CD4-positive, alpha-beta T cell treated with Interleukin-4 for 4 hours (primary cell): ENCODE measurements around the gene ATG4A.

ENCODE experiments used
- DNase-seq: peaks from one replicate; pipeline ENCODE4 v3.0.0-alpha.2; 2020

ATG4A gene

DNA sequence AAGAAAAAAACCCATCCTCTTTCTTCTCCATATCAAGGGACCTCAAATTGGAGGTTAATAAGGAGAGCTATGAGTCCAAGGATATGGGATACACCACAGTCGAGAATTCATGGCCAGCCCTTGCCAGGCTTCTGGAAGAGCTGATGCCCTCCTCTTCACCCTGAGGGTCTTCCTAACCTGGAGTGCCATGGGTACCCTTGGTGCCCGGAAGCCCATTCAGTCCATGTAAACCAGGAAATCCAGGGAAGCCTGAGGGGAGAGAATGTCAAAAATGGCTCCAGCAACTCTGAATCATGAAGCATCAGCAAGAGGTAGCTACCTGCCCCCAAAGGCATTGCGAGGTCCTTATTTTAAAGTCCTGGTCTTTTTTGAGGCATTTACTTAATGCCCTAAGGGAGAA, 78.2 kb downstream of the ATG4A start:
- DNase-seq: no peak

DNA sequence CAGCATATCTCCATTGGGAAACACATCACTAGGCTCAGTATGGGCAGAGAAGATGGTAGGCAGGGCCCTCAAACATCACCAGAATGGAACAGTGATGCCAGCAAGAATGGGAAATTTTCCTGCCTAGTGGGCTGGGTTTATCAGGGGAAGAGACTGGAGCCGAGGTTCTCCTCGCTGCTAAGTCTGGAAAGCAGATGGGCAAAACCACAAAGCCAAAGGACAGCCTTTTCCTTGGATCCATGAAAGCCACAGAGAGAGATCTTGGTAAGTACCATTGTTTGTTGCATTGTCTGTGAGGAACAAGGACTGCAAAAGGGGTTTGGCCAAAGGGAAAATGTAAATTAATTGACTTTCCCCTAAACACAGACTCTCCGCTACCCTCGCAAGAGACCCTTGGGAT, 80.1 kb downstream of the ATG4A start:
- no peak for DNase-seq

DNA sequence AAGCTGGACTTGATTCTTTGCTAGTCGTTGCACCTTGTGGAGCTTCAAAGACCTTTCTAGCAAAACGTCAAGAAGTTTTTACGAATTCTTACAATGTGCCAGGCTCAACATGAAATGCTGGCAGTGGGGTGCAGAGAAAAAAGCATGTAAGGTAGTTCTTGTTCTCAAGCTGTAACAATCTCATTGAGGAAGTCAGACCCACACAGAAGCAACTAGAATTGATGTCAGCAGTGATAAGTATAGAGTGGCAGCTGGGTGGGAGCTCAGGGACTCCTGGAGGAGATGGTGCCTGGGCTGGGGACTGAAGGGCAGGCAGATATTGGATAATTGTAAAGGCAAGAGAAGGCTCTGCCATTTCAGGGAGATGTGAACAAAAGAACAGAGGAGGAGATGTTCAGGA, 82.3 kb downstream of the ATG4A start:
- DNase-seq: no peak

DNA sequence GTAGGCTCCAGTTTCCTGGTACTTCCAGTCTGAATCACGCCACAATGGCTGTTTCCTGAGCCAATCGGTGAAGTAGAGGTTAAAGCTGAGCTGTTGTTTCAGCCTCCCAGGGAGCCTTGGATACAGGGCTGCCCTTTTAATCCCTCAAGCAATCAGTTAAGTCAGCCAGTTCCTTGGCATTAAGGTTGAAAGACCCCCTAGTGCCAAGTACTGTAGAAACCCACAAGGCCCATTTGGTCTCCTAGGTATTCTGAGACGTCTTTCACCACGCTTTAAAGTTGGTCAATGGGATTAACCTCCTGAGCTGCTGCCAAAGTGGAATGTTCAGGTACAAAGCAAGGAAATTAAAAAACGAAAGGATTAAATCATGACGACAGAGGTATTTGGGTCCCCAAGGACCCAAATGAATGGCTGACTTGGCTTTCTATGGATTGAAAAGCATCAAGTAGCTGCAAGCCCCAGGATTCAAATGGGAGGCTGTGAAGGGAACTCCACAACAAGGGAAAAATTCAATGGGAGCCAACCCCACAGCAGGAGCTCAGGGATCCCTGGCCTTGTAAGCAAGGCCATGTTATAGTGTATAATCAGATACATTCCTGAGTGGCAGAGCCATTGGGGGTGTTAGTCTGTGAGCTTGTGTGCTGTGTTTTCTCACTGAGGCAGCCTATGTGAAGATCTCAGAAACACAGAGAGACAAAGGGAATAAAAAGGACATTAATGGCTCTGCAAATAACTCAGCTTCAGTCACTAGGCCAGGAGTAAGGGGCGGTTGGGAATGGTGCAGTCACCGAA, 86.0 kb downstream of the ATG4A start:
- no peak for DNase-seq

DNA sequence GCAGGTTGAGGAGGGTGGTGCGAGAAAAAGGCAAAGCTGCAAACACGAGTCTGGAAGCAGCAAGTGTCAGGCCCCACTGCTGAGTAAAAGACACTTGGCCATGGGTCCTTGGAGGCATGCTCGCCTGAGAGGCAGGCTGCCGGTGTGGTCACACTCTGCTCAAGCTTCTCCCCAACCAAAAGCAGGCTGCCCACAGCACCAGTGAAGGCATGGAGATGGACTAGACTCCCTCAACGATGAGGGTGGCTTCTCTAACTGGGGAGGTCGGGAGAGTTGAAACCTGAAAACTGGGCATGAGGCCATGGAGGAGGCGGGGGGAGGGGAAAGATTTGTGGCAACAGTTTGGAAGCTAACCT, 86.5 kb downstream of the ATG4A start:
- DNase-seq: no peak

DNA sequence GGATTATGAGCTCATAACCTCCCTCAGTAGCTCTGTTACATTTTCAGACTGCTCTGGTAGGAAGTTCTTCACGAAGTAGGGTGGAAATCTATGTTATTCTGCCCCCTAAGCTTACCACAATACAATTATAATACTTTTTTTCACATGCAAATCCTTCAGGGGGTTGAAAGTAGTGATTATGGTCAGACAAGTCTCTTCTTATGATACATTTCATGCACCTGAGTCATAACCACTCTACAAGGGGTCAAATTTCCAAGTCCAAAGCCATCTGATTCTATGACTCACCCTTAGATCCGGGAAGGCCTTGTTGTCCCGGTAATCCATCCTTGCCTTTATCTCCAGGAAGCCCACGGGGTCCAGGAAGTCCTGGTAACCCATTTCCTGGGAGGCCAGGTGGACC, 95.2 kb downstream of the ATG4A start:
- DNase-seq: no peak

DNA sequence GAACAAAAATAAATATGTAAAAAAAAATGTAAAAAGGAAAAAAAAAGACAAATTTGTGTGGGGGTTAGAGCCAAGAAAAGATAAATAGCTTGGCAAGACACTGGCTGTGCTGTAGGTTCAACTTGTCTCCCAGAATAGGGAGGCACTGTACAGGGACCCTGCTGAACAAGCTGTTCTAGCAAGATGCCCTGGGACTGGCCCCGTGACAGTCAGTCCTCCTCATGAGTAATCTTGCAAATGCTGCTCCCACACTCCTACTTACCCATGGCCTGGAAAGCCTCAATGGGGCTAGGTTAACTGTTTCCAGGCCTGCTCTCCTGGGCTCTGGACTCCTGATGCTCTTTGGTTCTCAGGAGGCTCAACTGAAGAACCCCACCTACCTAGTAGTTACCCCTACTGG, 106.8 kb downstream of the ATG4A start:
- DNase-seq: no peak

DNA sequence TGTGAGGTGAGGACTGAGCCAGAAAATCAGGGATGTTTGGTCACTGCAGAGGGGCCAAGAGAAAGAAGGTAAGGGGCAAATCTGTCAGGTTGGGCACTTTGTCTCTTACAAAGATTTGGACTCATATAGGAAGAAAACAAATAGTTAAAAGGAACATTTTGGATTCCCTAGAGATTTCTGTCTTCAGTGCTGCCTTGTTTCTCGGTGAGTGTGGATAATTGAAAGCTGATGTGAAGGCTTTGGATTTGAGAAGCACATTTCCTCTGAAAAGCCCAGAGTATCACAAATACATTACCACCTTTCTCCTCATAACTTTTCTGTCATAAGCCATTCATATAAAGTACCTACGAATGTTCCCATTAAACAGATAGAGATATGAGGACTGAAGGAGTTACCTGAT, 107.5 kb downstream of the ATG4A start:
- no peak for DNase-seq

DNA sequence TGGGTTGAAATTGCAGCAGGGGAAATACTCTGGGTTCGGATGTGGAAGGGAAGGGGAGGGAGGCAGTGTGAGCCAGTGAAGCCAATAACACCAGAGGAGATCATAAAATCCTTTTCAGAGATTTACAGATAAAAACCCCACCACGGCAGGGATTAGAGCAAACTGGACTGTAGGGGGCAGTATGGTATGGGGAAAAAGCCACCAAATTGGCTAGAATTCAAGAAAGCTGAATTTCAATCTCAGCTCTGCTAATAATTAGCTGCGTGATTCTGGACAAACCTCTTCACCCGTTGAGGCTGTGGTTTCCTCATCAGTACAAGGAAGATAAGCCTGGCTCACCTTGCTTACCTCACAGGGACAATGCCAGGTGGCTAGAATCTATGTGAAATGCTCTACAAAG, 108.1 kb downstream of the ATG4A start:
- peak; percentile 2 for DNase-seq

DNA sequence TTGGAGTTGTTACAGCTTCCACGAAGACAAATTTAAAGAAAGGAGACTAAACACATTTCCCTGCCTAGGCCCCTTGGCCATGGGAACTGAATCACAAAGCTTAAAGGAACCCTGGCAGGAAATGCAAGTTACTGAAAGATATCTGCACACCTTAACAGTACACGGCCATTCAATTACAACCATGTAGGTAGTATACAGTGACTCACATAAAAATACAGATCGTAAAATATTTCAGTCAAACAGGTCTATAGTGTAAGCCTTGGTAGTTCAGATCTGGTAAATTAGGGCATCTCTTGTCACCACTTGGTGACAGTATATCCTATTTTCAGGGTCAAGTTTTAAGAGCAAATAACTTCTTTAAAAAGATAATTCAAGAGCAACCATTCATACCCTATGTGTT, 112.0 kb downstream of the ATG4A start:
- no peak for DNase-seq
